Nephron progenitor cell (in vitro differentiated cells): ENCODE results near the gene RAC2.
A peak's percentile ranks its signal among the peaks of the same experiment; 100 is the strongest.

Experiments used
- DNase-seq: peaks from one replicate; pipeline ENCODE4 v3.0.0; 2021
- H3K27ac Mint-ChIP-seq: 2 replicates; pipeline ENCODE4 v1.8.0; 2021; ENCODE audit warnings: mild to moderate bottlenecking, moderate library complexity, mixed read lengths
- H3K27me3 Mint-ChIP-seq: 2 replicates; pipeline ENCODE4 v1.8.0; 2021; ENCODE audit warnings: mild to moderate bottlenecking, low read depth, mixed read lengths; ENCODE audit not compliant: poor library complexity
- H3K36me3 Mint-ChIP-seq: 2 replicates; pipeline ENCODE4 v1.8.0; 2021; ENCODE audit warnings: low read depth, mixed read lengths
- H3K4me1 Mint-ChIP-seq: 2 replicates; pipeline ENCODE4 v1.8.0; 2021; ENCODE audit warnings: mixed read lengths
- H3K4me3 Mint-ChIP-seq: 2 replicates; pipeline ENCODE4 v1.8.0; 2021; ENCODE audit warnings: mild to moderate bottlenecking, moderate library complexity, mixed read lengths
- H3K9me3 Mint-ChIP-seq: 2 replicates; pipeline ENCODE4 v1.8.0; 2021; ENCODE audit warnings: mild to moderate bottlenecking, moderate library complexity, mixed read lengths
- TF ChIP-seq, protein P1 (sequence below): fragments of 200-600 bp; sonication (generic); IDR thresholded peaks from 2 replicates; pipeline ENCODE4 v1.5.0; 2021; ENCODE audit warnings: antibody characterized with exemption

RAC2 gene

DNA sequence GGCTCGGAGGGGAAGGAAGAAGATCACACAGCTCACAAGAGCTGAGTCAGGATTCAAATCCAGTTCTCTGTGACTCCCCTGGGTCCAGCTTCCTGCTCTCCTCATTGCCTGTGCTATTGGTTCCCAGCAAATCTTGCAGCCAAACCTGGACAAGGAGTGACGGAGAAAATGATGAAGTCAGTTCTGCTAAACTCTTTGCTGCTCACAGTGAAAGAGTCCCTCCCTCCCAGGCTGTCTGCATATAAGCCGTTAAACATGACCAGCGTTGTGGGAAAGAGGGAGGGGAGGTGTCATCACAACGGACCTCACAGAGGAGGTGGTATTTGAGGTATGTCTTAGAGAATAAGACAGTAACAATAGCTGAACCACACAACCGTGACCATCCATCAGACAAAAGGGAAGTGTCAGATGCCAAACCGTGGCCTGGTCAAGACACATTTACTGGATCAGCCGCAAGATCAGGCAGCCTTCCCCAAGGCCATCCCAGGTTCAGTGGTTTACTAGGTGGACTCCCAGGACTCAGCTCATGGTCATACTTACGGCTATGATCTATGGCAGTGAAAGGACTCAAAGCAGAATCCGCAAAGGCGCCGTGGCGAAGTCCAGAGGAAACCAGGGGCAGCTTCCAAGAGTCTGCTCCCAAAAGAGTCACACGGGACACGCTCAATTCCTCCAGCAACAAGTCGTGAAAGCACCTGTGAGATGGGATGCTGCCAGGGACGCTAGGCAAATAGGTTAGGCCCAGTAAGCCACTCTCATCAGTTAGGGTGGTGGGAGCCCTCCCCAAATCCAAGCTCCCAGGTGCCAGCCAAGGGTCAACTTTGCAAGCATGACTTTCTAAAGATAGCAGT is 35.5 kb upstream of the RAC2 start:
- Mint-ChIP-seq H3K9me3 (no peaks in the 10 kb centered on the region), H3K27me3 (peaks cover 23% of the 10 kb centered on the region), H3K27ac (peak overlapping the region; percentile 29), H3K36me3 (no peaks in the 10 kb centered on the region), H3K4me3 (no peak overlapping the region), H3K4me1 (peaks cover 33% of the 10 kb centered on the region)
- TF ChIP-seq, protein P1, sequence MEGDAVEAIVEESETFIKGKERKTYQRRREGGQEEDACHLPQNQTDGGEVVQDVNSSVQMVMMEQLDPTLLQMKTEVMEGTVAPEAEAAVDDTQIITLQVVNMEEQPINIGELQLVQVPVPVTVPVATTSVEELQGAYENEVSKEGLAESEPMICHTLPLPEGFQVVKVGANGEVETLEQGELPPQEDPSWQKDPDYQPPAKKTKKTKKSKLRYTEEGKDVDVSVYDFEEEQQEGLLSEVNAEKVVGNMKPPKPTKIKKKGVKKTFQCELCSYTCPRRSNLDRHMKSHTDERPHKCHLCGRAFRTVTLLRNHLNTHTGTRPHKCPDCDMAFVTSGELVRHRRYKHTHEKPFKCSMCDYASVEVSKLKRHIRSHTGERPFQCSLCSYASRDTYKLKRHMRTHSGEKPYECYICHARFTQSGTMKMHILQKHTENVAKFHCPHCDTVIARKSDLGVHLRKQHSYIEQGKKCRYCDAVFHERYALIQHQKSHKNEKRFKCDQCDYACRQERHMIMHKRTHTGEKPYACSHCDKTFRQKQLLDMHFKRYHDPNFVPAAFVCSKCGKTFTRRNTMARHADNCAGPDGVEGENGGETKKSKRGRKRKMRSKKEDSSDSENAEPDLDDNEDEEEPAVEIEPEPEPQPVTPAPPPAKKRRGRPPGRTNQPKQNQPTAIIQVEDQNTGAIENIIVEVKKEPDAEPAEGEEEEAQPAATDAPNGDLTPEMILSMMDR: no peak
- DNase-seq: no peak

DNA sequence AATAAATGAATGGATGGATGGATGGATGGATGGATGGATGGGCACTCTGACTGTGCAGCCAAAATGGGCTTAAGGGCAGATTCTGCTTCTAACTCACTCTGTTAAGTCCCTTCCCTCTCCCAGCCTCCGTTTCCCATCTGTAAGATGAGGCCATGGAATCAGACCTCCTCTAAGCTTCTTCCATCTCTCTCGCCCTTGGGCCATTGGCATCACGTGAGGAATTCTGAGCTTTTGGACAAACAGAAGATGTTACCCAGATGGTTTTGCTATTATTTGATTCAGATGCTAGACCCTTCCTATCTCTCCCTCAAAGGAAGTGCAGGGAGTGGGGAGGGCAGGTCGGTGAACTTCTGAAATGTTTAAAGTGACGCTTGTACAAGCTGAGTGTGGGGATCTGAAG is 34.2 kb upstream of the RAC2 start:
- Mint-ChIP-seq H3K4me3 (no peak overlapping the region), H3K4me1 (peaks cover 35% of the 10 kb centered on the region), H3K36me3 (no peaks in the 10 kb centered on the region), H3K9me3 (no peaks in the 10 kb centered on the region), H3K27me3 (peaks cover 21% of the 10 kb centered on the region), H3K27ac (no peak overlapping the region)
- DNase-seq: no peak
- TF ChIP-seq, protein P1: no peak

DNA sequence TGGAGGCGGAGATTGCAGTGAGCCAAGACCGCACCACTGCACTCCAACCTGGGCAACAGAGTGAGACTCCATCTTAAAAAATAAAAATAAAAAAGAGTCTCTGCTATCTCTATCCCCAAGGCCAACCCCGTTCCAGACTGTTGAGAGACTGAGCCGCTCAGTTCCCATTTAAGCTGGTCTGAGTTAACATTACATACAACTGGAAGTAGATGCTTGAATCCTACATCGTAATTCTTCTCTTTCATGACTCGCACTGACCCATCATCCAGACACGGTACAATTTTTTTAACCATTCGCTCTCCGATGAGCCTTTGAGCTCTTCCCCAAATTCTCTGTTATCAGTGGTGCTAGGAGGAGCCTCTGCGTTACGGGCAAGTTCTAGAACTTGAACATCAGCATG is 33.3 kb upstream of the RAC2 start:
- TF ChIP-seq, protein P1: no peak
- H3K4me1 Mint-ChIP-seq: peaks cover 28% of the 10 kb centered on the region
- no peaks in the 10 kb centered on the region for H3K36me3 Mint-ChIP-seq
- H3K9me3 Mint-ChIP-seq: no peaks in the 10 kb centered on the region
- no peak overlapping the region for H3K27ac Mint-ChIP-seq
- no peak for DNase-seq
- peaks cover 13% of the 10 kb centered on the region for H3K27me3 Mint-ChIP-seq
- no peak overlapping the region for H3K4me3 Mint-ChIP-seq

DNA sequence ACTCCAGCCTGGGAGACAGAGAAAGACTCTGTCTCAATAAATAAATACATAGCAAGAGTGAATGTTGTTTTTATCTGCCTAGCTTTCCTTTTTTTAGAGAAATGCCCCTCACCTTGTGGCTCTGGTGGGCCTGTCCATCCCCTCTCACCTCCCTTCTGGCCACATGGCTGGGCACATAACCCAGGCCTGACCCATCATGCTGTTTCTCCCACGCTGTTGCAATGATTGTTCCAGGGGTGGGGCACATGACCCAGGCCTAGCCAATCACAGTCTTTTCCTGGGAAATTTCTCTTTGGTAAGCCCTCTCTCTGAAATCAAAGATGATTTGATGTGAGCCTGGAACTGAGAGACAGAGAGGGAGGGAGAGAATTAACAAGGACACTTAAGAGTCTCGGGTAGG is 32.7 kb upstream of the RAC2 start:
- no peak overlapping the region for H3K27ac Mint-ChIP-seq
- H3K27me3 Mint-ChIP-seq: peaks cover 15% of the 10 kb centered on the region
- DNase-seq: no peak
- H3K9me3 Mint-ChIP-seq: no peaks in the 10 kb centered on the region
- H3K4me3 Mint-ChIP-seq: no peak overlapping the region
- H3K36me3 Mint-ChIP-seq: no peaks in the 10 kb centered on the region
- TF ChIP-seq, protein P1: no peak
- peaks cover 28% of the 10 kb centered on the region for H3K4me1 Mint-ChIP-seq

DNA sequence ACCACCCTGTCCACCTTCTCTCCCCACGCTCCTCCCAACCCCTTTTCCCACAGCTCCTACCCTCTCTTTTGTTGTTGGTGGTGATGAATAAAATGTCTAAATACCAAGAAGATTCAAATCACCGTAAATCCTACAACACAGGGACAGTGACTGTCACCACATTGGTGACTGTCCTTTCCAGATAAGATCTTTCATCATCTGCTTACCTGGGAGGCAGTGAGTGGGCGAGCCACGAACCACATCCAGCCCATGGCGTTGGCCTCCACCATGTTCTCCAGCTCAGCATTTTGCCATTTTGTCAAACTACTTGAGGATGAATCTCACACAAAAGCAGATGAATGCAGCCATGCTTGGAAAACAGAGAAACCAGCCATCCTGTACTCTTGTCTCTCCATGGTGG is 31.6 kb upstream of the RAC2 start:
- Mint-ChIP-seq H3K27me3 (peaks cover 25% of the 10 kb centered on the region), H3K4me3 (no peak overlapping the region), H3K9me3 (no peaks in the 10 kb centered on the region), H3K36me3 (no peaks in the 10 kb centered on the region), H3K4me1 (peaks cover 28% of the 10 kb centered on the region), H3K27ac (no peak overlapping the region)
- TF ChIP-seq, protein P1: no peak
- no peak for DNase-seq

DNA sequence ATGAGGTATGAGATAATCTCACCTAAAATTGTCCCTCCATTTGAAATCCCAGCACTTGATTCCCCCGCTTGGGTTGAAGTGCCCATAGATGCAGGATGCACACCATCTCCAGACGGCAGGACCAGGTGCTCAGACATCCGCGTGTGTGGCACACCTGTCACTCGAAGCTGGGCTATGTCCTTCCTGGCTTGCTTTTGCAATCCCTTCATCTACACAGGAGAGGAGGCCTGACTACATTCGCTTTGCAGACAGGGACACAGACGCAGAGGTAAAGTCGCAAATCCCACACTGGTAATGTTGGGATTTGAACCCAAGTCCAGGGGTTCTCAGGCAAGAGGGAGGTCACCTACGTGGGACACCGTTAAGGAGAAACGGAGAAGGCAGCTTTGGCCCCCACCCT is 31.1 kb upstream of the RAC2 start:
- Mint-ChIP-seq H3K4me3 (no peak overlapping the region), H3K36me3 (no peaks in the 10 kb centered on the region), H3K27ac (no peak overlapping the region), H3K27me3 (peaks cover 30% of the 10 kb centered on the region), H3K9me3 (no peaks in the 10 kb centered on the region), H3K4me1 (peaks cover 28% of the 10 kb centered on the region)
- no peak for DNase-seq
- TF ChIP-seq, protein P1: no peak
